ENCODE measurements around the gene ABCC2. TPM values are rescaled to one million over a fixed set of nuclear protein-coding genes. Genes with fewer than 3 reads are reported as not detected.

The ABCC2 gene
- total and polyA plus RNA-seq, 2 donors (not counting 1 experiment from before 2014, with no cell fraction given) = 4.2 to 7.0 TPM

GRCh38 chr10:99854860-99855259 is 72.4 kb downstream of the ABCC2 start:
- TF ChIP-seq EZH2 (IDR thresholded peaks at IDR 0.05; ENCODE audit: borderline replicate concordance, insufficient read depth, low read depth, low read length, poor library complexity, severe bottlenecking) (no peak), CTCF (IDR thresholded peaks at IDR 0.05) (no peak)
- no peaks in the 10 kb centered on the region for H3K79me2 ChIP-seq (ENCODE audit: control insufficient read depth, insufficient read depth, low read length)
- no peaks in the 10 kb centered on the region for H3K9me3 ChIP-seq (ENCODE audit: control extremely low read depth in 1 of 3, control insufficient read depth in 2 of 3, insufficient read depth in 1 of 3, low read length in 2 of 3)
- no peak overlapping the region for H3K9ac ChIP-seq (ENCODE audit: low read length)
- H3K27ac Mint-ChIP-seq = no peak overlapping the region
- no peak overlapping the region for H3K4me3 ChIP-seq (ENCODE audit: control extremely low read depth in 1 of 5, extremely low read depth in 1 of 5, insufficient read depth in 1 of 5, low read depth in 2 of 5, low read length in 4 of 5)
- CTCF ChIA-PET = interaction anchor here (3.7 to 13.8 kb wide), 2 partner anchors 9 to 192 kb away, joined by 32 to 525 read pairs; no protein-coding TSS in a partner anchor
- POLR2A ChIA-PET = no interaction called here
- H3K4me1 Mint-ChIP-seq = no peaks in the 10 kb centered on the region
- peaks cover 0 to 3% of the 10 kb centered on the region in 2 experiments for H3K36me3 ChIP-seq (replicated peaks in 1 of 2; ENCODE audit: control extremely low read depth in 1 of 2, control insufficient read depth in 1 of 2, extremely low read depth in 1 of 2, insufficient read depth in 2 of 2, low read length in 1 of 2)
- no peak for DNase-seq
- intact Hi-C loops (cut with micrococcal nuclease) = no loop called here
- no peaks in the 10 kb centered on the region for H3K27me3 ChIP-seq (replicated peaks in 1 of 4; ENCODE audit: control extremely low read depth in 1 of 4, control insufficient read depth in 3 of 4, insufficient read depth in 4 of 4, low read length in 3 of 4)
- H3K4me2 ChIP-seq (replicated peaks; ENCODE audit: low read depth, low read length, poor library complexity, severe bottlenecking) = no peak overlapping the region
- no peaks in the 10 kb centered on the region for H3K9me3 Mint-ChIP-seq (ENCODE audit: insufficient read depth)
- H3K4me1 ChIP-seq (ENCODE audit: control insufficient read depth in 2 of 2, insufficient read depth in 2 of 2, low read length in 2 of 2) = no peaks in the 10 kb centered on the region
- WGBS (ENCODE audit: insufficient coverage) = 75% methylated on average over 5 of the region's 6 CpGs
- no peaks in the 10 kb centered on the region for H3K27me3 Mint-ChIP-seq
- no peak for ATAC-seq (ENCODE audit: low read depth)
- no peak overlapping the region for H3K27ac ChIP-seq (ENCODE audit: low read length in 2 of 2)
- H3K4me3 Mint-ChIP-seq = no peak overlapping the region
- no peak overlapping the region for H2AFZ ChIP-seq (ENCODE audit: insufficient read depth, low read depth, low read length, poor library complexity, severe bottlenecking)
- H4K20me1 ChIP-seq (ENCODE audit: control insufficient read depth, insufficient read depth, low read length, poor library complexity, severe bottlenecking) = no peaks in the 10 kb centered on the region

GRCh38 chr10:99855479-99856071 is 73.1 kb downstream of the ABCC2 start:
- no peaks in the 10 kb centered on the region for H4K20me1 ChIP-seq (ENCODE audit: control insufficient read depth, insufficient read depth, low read length, poor library complexity, severe bottlenecking)
- ChIA-PET CTCF (interaction anchor here (0.6 to 13.8 kb wide), 5 partner anchors 10 to 500 kb away, joined by 3 to 525 read pairs (median 3); no protein-coding TSS in a partner anchor), POLR2A (no interaction called here)
- no peak overlapping the region for H3K4me2 ChIP-seq (replicated peaks; ENCODE audit: low read depth, low read length, poor library complexity, severe bottlenecking)
- no peak overlapping the region for H3K27ac ChIP-seq (ENCODE audit: low read length in 2 of 2)
- no peaks in the 10 kb centered on the region for H3K4me1 Mint-ChIP-seq
- no peaks in the 10 kb centered on the region for H3K9me3 ChIP-seq (ENCODE audit: control extremely low read depth in 1 of 3, control insufficient read depth in 2 of 3, insufficient read depth in 1 of 3, low read length in 2 of 3)
- H3K4me3 Mint-ChIP-seq = no peak overlapping the region
- no peaks in the 10 kb centered on the region for H3K9me3 Mint-ChIP-seq (ENCODE audit: insufficient read depth)
- H3K9ac ChIP-seq (ENCODE audit: low read length) = no peak overlapping the region
- no peaks in the 10 kb centered on the region for H3K27me3 Mint-ChIP-seq
- WGBS (ENCODE audit: insufficient coverage) = 100% methylated on average over 1 of the region's 8 CpGs
- no peak overlapping the region for H3K4me3 ChIP-seq (ENCODE audit: control extremely low read depth in 1 of 5, extremely low read depth in 1 of 5, insufficient read depth in 1 of 5, low read depth in 2 of 5, low read length in 4 of 5)
- no peak for TF ChIP-seq CTCF (IDR thresholded peaks at IDR 0.05)
- no peak for TF ChIP-seq EZH2 (IDR thresholded peaks at IDR 0.05; ENCODE audit: borderline replicate concordance, insufficient read depth, low read depth, low read length, poor library complexity, severe bottlenecking)
- H3K27ac Mint-ChIP-seq = no peak overlapping the region
- H3K36me3 ChIP-seq (replicated peaks in 1 of 2; ENCODE audit: control extremely low read depth in 1 of 2, control insufficient read depth in 1 of 2, extremely low read depth in 1 of 2, insufficient read depth in 2 of 2, low read length in 1 of 2) = peaks cover 0 to 3% of the 10 kb centered on the region in 2 experiments
- H3K27me3 ChIP-seq (replicated peaks in 1 of 4; ENCODE audit: control extremely low read depth in 1 of 4, control insufficient read depth in 3 of 4, insufficient read depth in 4 of 4, low read length in 3 of 4) = no peaks in the 10 kb centered on the region
- ATAC-seq (ENCODE audit: low read depth) = no peak
- no peaks in the 10 kb centered on the region for H3K4me1 ChIP-seq (ENCODE audit: control insufficient read depth in 2 of 2, insufficient read depth in 2 of 2, low read length in 2 of 2)
- intact Hi-C loops (cut with micrococcal nuclease) = no loop called here
- H2AFZ ChIP-seq (ENCODE audit: insufficient read depth, low read depth, low read length, poor library complexity, severe bottlenecking) = no peak overlapping the region
- no peak for DNase-seq
- no peaks in the 10 kb centered on the region for H3K79me2 ChIP-seq (ENCODE audit: control insufficient read depth, insufficient read depth, low read length)
